Raji (cell line): Measurements from ENCODE around the gene SLC12A9.

ENCODE experiments used
- POLR2A ChIP-seq: IDR thresholded peaks from 2 replicates; pipeline ENCODE4 v1.6.1; 2011; ENCODE audit warnings: low read depth, low read length, control low read depth; ENCODE audit not compliant: insufficient read depth

SLC12A9 gene, protein sequence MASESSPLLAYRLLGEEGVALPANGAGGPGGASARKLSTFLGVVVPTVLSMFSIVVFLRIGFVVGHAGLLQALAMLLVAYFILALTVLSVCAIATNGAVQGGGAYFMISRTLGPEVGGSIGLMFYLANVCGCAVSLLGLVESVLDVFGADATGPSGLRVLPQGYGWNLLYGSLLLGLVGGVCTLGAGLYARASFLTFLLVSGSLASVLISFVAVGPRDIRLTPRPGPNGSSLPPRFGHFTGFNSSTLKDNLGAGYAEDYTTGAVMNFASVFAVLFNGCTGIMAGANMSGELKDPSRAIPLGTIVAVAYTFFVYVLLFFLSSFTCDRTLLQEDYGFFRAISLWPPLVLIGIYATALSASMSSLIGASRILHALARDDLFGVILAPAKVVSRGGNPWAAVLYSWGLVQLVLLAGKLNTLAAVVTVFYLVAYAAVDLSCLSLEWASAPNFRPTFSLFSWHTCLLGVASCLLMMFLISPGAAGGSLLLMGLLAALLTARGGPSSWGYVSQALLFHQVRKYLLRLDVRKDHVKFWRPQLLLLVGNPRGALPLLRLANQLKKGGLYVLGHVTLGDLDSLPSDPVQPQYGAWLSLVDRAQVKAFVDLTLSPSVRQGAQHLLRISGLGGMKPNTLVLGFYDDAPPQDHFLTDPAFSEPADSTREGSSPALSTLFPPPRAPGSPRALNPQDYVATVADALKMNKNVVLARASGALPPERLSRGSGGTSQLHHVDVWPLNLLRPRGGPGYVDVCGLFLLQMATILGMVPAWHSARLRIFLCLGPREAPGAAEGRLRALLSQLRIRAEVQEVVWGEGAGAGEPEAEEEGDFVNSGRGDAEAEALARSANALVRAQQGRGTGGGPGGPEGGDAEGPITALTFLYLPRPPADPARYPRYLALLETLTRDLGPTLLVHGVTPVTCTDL

DNA sequence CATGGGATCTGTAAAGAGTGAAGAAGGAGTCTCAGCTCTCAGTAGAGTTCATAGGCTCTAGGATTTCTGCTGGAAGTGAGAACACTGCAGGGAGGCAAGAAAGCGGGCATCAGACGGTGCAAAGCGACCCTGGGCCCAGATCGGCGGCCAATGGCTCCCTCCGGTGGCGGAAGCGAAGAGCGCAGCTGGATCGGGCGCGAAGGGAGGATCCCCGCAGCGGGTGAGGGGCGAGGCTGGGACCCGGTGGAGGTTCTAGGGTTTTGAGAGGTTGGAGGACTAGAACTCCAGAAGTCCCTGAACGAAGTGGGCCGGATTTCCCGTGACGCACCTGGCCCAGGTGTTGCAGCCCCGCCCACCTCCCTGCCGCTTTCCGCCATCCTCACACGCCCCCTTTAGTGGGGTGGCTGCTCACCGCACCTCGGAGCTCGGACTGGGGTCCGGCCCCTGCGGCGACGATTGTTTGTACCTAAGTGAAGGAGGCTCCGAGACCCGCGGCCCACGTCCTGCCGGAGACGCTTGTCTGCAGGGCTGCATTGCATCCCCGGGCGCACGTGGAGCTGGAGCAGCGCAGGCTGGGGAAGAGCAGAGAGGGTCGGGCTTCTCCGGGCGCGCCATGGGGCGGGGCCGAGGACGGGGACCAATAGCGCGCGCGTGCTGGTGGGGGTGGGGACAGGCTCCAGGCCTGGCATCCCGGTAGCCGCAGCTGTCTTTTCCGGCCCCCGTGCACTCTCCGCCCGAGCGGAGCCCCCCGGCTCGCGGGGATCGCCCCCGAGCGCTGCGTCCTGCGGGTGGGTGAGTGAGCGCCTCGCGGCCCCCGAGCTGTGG, at the start of gene SLC12A9:
SLC12A9 (plus strand) TSS at position 666 of the 825 bp plus-strand sequence. CDS start 1,485 bp downstream, outside the sequence.
- peak; percentile 66 for TF ChIP-seq POLR2A

DNA sequence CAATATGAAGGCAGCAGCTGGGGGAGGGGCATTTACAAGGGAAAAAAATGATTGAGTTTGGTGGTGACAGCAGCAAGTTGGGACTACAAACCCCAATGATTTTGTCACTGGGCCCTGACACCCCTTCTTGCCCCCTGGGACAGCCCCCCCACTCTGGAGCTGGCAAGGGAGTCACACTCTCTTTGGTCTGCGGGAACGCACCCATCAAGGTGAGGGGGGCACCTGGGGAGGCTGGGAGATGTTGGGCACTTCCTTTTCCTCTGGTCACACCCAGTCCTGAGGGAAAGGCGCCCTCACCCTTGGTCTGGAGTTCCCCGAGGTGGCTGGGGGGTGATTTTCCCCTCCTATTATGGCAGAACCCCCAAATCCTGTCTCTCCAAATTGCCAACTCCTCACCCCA, 49.6 kb upstream of the SLC12A9 start:
- TF ChIP-seq POLR2A = no peak

GRCh38 chr7:100803398-100804161, 48.9 kb upstream of the SLC12A9 start:
- peak; percentile 36; the same call in 1 of the 2 replicates for TF ChIP-seq POLR2A

DNA sequence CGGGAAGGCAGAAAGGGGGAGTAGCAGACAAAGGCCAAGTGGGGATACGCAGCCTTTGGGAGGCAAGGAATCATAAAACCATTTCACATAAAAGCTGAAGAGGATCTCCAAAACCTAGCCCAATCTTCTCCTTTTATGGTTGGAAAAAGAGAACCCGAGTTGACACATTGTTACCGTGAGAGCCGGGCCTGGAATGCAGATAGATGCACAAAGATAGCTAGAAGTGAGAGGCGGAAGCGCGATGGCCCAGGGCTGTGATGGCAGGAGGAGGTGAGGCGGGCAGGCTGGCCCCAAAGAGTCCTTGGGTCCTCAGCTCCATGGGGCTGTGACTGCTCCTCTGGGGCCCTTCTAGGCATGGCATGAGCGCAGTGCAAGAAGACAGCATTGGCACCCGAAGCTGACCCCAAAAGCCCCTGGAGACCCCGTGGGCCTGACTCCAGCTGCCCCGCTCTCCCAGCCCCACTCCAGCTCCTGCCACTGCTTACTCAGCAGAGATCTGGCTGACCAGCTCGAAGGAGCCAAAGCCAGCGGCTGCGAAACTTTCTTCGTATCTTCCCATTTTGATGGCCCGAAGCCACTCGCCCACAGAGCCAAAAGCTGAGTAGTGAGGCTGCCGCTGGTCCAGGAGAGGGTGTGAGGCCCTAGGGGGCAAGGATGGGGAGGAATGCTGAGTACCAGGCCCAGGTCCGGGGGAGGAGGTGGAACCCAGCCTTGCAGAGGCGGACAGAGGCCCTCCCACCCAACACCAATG, 47.7 kb upstream of the SLC12A9 start:
- no peak for TF ChIP-seq POLR2A

- no peak for TF ChIP-seq POLR2A
These were observed 46.2 kb upstream of the SLC12A9 start for GRCh38 chr7:100806276-100806675.

DNA sequence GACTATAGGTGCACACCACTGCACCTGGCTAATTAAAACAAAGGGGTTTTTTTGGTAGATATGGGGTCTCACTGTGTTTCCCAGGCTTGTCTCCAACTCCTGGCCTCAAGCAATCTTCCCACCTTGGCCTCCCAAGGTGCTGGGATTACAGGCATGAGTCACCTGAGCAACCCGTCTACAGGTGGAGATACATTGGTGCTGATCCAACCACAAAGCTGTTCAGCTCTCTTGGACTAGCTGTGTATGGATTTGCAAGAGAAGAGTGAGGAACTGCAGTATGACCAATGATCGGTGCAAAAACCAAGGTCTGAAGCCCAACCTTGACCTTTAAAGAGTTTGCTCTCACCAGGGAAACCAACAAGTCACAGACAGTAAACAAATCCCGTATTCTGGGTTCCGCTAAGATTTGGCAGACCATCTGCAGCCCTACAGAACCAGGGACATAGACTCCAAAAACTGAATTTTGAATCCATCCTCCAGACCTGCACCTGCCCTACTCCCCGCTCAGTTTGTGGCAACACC, 44.1 kb upstream of the SLC12A9 start:
- no peak for TF ChIP-seq POLR2A

GRCh38 chr7:100811480-100811879, 41.0 kb upstream of the SLC12A9 start:
- no peak for TF ChIP-seq POLR2A

DNA sequence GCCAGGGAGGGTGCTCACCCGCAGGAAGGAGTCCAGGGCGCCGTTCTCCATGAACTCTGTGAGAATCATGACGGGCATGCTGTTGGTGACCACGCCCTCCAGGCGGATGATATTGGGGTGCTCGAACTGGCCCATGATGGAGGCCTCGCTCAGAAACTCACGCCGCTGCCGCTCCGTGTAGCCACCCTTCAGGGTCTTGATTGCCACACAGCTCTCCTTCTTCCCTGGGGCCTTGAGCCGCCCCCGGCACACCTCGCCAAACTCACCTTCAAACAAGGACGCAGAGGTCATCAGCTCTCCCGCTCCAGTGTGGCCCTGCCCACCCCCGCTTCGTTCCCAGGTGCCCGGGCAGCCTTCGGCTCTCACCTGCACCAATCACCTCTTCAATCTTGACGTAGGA, 39.8 kb upstream of the SLC12A9 start:
- TF ChIP-seq POLR2A = no peak

GRCh38 chr7:100817097-100817496, 35.4 kb upstream of the SLC12A9 start:
- no peak for TF ChIP-seq POLR2A

GRCh38 chr7:100818366-100818765, 34.1 kb upstream of the SLC12A9 start:
- no peak for TF ChIP-seq POLR2A

DNA sequence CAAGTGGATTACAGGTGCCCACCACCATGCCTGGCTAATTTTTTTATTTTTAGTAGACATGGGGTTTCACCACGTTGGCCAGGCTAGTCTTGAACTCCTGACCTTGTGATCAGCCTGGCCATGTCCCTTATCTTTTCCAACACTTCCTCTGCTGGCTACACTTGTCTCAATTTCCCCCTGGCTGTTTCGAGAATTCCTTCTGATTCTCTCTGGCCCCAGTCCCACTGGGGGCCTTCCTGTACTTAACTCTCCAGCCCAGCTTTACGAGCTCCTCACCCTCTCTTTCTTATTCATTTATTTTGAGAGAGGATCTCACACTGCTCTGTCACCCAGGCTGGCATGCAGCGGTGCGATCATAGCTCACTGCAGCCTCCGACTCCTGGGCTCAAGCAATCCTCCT, 33.7 kb upstream of the SLC12A9 start:
- no peak for TF ChIP-seq POLR2A

DNA sequence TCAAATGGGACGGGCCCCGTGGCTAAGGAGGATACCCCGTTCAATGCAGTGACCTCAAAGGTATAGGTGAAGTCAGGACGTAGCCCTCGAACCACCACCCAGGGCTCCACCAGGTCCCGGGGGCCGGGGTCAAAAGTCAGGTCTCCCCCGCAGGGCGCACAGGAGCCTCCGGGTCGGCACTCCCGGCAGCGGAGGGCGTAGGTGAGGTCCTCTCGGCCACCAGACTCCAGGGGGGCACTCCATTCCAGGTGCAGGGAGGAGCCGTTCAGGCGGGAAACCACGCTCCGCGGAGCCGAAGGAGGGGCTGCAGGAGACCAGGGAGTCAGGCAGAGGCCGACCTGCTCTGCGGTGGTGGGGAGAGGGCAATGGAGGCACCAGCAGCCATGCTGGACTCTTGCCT, 32.9 kb upstream of the SLC12A9 start:
- TF ChIP-seq POLR2A = no peak
